Activated CD8-positive, alpha-beta T cell treated with anti-CD3 and anti-CD28 coated beads, Interleukin-2, amount 10 ng/mL, durations not matched to agents 7 days and 5 days (primary cell): Measurements from ENCODE around the gene TMPRSS2. TPM values are rescaled to one million over a fixed set of nuclear protein-coding genes. Genes with fewer than 3 reads are reported as not detected.
A peak's percentile ranks its signal among the peaks of the same experiment; 100 is the strongest.
"Not testable (repeated sequence)": the region's sequence is repeated elsewhere in the genome, so short reads cannot be mapped to it uniquely, and the experiment has no call there.

Experiments
- ATAC-seq: fragments of 150-1000 bp; cut with Tn5 transposase; one replicate; pipeline ENCODE4 v1.10.0; 2021; ENCODE audit warnings: moderate library complexity
- CTCF ChIA-PET: fragments of 350-600 bp; sonication (Branson Sonifier 250); formaldehyde crosslinking; loops from one replicate; lab custom pipeline; 2021; ENCODE audit warnings: antibody characterized with exemption; lab: Charles Lee
- POLR2A ChIA-PET: fragments of 350-600 bp; sonication (Branson Sonifier 250); formaldehyde crosslinking; loops from one replicate; lab custom pipeline; 2021; ENCODE audit warnings: antibody characterized with exemption; lab: Charles Lee
- DNase-seq: peaks from one replicate; pipeline ENCODE4 v3.0.0-alpha.2; 2020
- H3K27ac Mint-ChIP-seq: one replicate; pipeline ENCODE4 v1.8.0; 2021; ENCODE audit warnings: mild to moderate bottlenecking, mixed read lengths
- H3K27me3 Mint-ChIP-seq: one replicate; pipeline ENCODE4 v1.8.0; 2021; ENCODE audit warnings: low read depth, mixed read lengths
- H3K36me3 Mint-ChIP-seq: one replicate; pipeline ENCODE4 v1.8.0; 2021; ENCODE audit warnings: low read depth, mixed read lengths
- H3K4me1 Mint-ChIP-seq: one replicate; pipeline ENCODE4 v1.8.0; 2021; ENCODE audit warnings: low read depth, mixed read lengths
- H3K4me3 Mint-ChIP-seq: one replicate; pipeline ENCODE4 v1.8.0; 2021; ENCODE audit warnings: mild to moderate bottlenecking, mixed read lengths
- H3K9me3 Mint-ChIP-seq: one replicate; pipeline ENCODE4 v1.8.0; 2022; ENCODE audit warnings: mixed read lengths; ENCODE audit not compliant: insufficient read depth
- total RNA-seq, 2 experiments: library from RNA; stranded (reverse); gene quantifications; one replicate each; pipeline ENCODE4 v1.2.3, GENCODE V29; 2021

The TMPRSS2 gene
- total RNA-seq, 2 experiments from 2014 or later: not detected

GRCh38 chr21:41429305-41429704 is 78.7 kb downstream of the TMPRSS2 start:
- ChIA-PET CTCF (interaction anchor here (0.7 to 1.4 kb wide), 2 partner anchors 11 to 146 kb away, joined by 3 to 4 read pairs; no protein-coding TSS in a partner anchor), POLR2A (interaction anchor here (1.1 to 10.3 kb wide), 4 partner anchors 12 to 68 kb away, joined by 3 to 178 read pairs (median 54); partner anchors contain the start of gene MX2)
- no peaks in the 10 kb centered on the region for H3K27me3 Mint-ChIP-seq
- H3K36me3 Mint-ChIP-seq: peaks cover 88% of the 10 kb centered on the region
- no peaks in the 10 kb centered on the region for H3K9me3 Mint-ChIP-seq
- peaks cover 78% of the 10 kb centered on the region for H3K4me1 Mint-ChIP-seq
- peak overlapping the region; percentile 94 for H3K4me3 Mint-ChIP-seq
- peak overlapping the region; percentile 50 for H3K27ac Mint-ChIP-seq
- ATAC-seq (no peak), DNase-seq (no peak)

GRCh38 chr21:41428847-41429246 is 79.1 kb downstream of the TMPRSS2 start:
- CTCF ChIA-PET: interaction anchor here (0.7 kb wide), 1 partner anchor 11 kb away, joined by 3 read pairs; no protein-coding TSS in a partner anchor
- peak overlapping the region; percentile 100 for H3K27ac Mint-ChIP-seq
- POLR2A ChIA-PET: interaction anchor here (1.1 to 10.3 kb wide), 4 partner anchors 13 to 68 kb away, joined by 3 to 178 read pairs (median 54); partner anchors contain the start of gene MX2
- H3K36me3 Mint-ChIP-seq: peaks cover 84% of the 10 kb centered on the region
- no peaks in the 10 kb centered on the region for H3K27me3 Mint-ChIP-seq
- H3K9me3 Mint-ChIP-seq: no peaks in the 10 kb centered on the region
- H3K4me3 Mint-ChIP-seq: peak overlapping the region; percentile 94
- no peak for ATAC-seq
- peaks cover 80% of the 10 kb centered on the region for H3K4me1 Mint-ChIP-seq
- DNase-seq: no peak

GRCh38 chr21:41428311-41428710 is 79.6 kb downstream of the TMPRSS2 start:
- no peak for ATAC-seq
- Mint-ChIP-seq H3K36me3 (peaks cover 82% of the 10 kb centered on the region), H3K4me1 (peaks cover 81% of the 10 kb centered on the region), H3K27me3 (no peaks in the 10 kb centered on the region), H3K4me3 (peak overlapping the region; percentile 94), H3K9me3 (no peaks in the 10 kb centered on the region), H3K27ac (peak overlapping the region; percentile 100)
- no peak for DNase-seq
- ChIA-PET CTCF (no interaction called here), POLR2A (interaction anchor here (0.8 to 10.3 kb wide), 5 partner anchors 13 to 67 kb away, joined by 3 to 178 read pairs (median 8); partner anchors contain the start of gene MX2)

GRCh38 chr21:41427556-41427955 is 80.4 kb downstream of the TMPRSS2 start:
- DNase-seq: no peak
- no peak for ATAC-seq
- ChIA-PET POLR2A (interaction anchor here (0.7 to 10.3 kb wide), 9 partner anchors 9 to 612 kb away, joined by 3 to 178 read pairs (median 8); partner anchors contain the start of gene MX2), CTCF (interaction anchor here (1.1 to 1.9 kb wide), 2 partner anchors 16 to 144 kb away, joined by 4 to 8 read pairs; no protein-coding TSS in a partner anchor)
- peaks cover 80% of the 10 kb centered on the region for H3K36me3 Mint-ChIP-seq
- H3K9me3 Mint-ChIP-seq: no peaks in the 10 kb centered on the region
- H3K27ac Mint-ChIP-seq: peak overlapping the region; percentile 100
- H3K4me1 Mint-ChIP-seq: peaks cover 81% of the 10 kb centered on the region
- H3K4me3 Mint-ChIP-seq: peak overlapping the region; percentile 94
- no peaks in the 10 kb centered on the region for H3K27me3 Mint-ChIP-seq

GRCh38 chr21:41426676-41427404 is 81.1 kb downstream of the TMPRSS2 start:
- peak overlapping the region; percentile 100 for H3K27ac Mint-ChIP-seq
- peaks cover 80% of the 10 kb centered on the region for H3K36me3 Mint-ChIP-seq
- H3K4me3 Mint-ChIP-seq: peak overlapping the region; percentile 94
- no peaks in the 10 kb centered on the region for H3K9me3 Mint-ChIP-seq
- peak; percentile 2 for ATAC-seq
- CTCF ChIA-PET: interaction anchor here (1.1 to 1.9 kb wide), 2 partner anchors 15 to 143 kb away, joined by 4 to 8 read pairs; no protein-coding TSS in a partner anchor
- POLR2A ChIA-PET: interaction anchor here (0.7 to 10.3 kb wide), 11 partner anchors 8 to 144 kb away, joined by 3 to 178 read pairs (median 6); partner anchors contain the start of gene MX2
- H3K27me3 Mint-ChIP-seq: no peaks in the 10 kb centered on the region
- peaks cover 81% of the 10 kb centered on the region for H3K4me1 Mint-ChIP-seq
- no peak for DNase-seq

GRCh38 chr21:41425954-41426675 is 81.8 kb downstream of the TMPRSS2 start, which contains the start of gene MX1:
Gene MX1, plus strand, starts transcription at chr21:41426239. Its CDS starts 5,832 bp downstream, at chr21:41432071.
- Mint-ChIP-seq H3K9me3 (no peaks in the 10 kb centered on the region), H3K27ac (peak within 1 kb of the TSS; percentile 100), H3K4me1 (peaks cover 83% of the 10 kb centered on the region), H3K27me3 (no peaks in the 10 kb centered on the region), H3K4me3 (peak within 1 kb of the TSS; percentile 94), H3K36me3 (peaks cover 77% of the 10 kb centered on the region)
- ChIA-PET POLR2A (interaction anchor here (0.6 to 10.3 kb wide), 22 partner anchors 9 to 763 kb away, joined by 3 to 178 read pairs (median 4); partner anchors contain the start of gene MX2), CTCF (interaction anchor here (0.5 to 1.9 kb wide), 4 partner anchors 14 to 682 kb away, joined by 3 to 8 read pairs (median 4); no protein-coding TSS in a partner anchor)
- ATAC-seq (peak; percentile 94), DNase-seq (peak; percentile 96)

- Mint-ChIP-seq H3K4me1 (peaks cover 84% of the 10 kb centered on the region), H3K9me3 (no peaks in the 10 kb centered on the region), H3K27me3 (no peaks in the 10 kb centered on the region), H3K36me3 (peaks cover 74% of the 10 kb centered on the region), H3K4me3 (peak overlapping the region; percentile 94), H3K27ac (peak overlapping the region; percentile 100)
- CTCF ChIA-PET: interaction anchor here (0.5 to 2.5 kb wide), 4 partner anchors 14 to 683 kb away, joined by 3 to 13 read pairs (median 4); no protein-coding TSS in a partner anchor
- no peak for ATAC-seq
- DNase-seq: no peak
- POLR2A ChIA-PET: interaction anchor here (0.6 to 10.3 kb wide), 20 partner anchors 8 to 763 kb away, joined by 3 to 178 read pairs (median 5); partner anchors contain the start of gene MX2
Observed at GRCh38 chr21:41425588-41425953, 82.4 kb downstream of the TMPRSS2 start.

GRCh38 chr21:41423305-41423636 is 84.7 kb downstream of the TMPRSS2 start:
- H3K9me3 Mint-ChIP-seq, H3K27me3 Mint-ChIP-seq, ATAC-seq, H3K4me3 Mint-ChIP-seq, DNase-seq: not testable (repeated sequence)
- Mint-ChIP-seq H3K27ac (peak overlapping the region; percentile 100), H3K36me3 (peaks cover 55% of the 10 kb centered on the region), H3K4me1 (peaks cover 81% of the 10 kb centered on the region)
- POLR2A ChIA-PET: interaction anchor here (7.8 to 10.3 kb wide), 2 partner anchors 54 to 62 kb away, joined by 105 to 178 read pairs; partner anchors contain the start of gene MX2
- CTCF ChIA-PET: interaction anchor here (1.1 to 2.5 kb wide), 6 partner anchors 9 to 140 kb away, joined by 3 to 13 read pairs (median 4); no protein-coding TSS in a partner anchor

GRCh38 chr21:41422546-41423304 is 85.2 kb downstream of the TMPRSS2 start:
- no peaks in the 10 kb centered on the region for H3K27me3 Mint-ChIP-seq
- ChIA-PET POLR2A (interaction anchor here (7.8 to 10.3 kb wide), 2 partner anchors 53 to 62 kb away, joined by 105 to 178 read pairs; partner anchors contain the start of gene MX2), CTCF (interaction anchor here (1.1 to 2.5 kb wide), 6 partner anchors 9 to 139 kb away, joined by 3 to 13 read pairs (median 4); no protein-coding TSS in a partner anchor)
- H3K4me1 Mint-ChIP-seq: peaks cover 77% of the 10 kb centered on the region
- no peak for DNase-seq
- no peak for ATAC-seq
- no peak overlapping the region for H3K4me3 Mint-ChIP-seq
- H3K9me3 Mint-ChIP-seq: no peaks in the 10 kb centered on the region
- peaks cover 53% of the 10 kb centered on the region for H3K36me3 Mint-ChIP-seq
- H3K27ac Mint-ChIP-seq: peak overlapping the region; percentile 100

- peaks cover 76% of the 10 kb centered on the region for H3K4me1 Mint-ChIP-seq
- H3K4me3 Mint-ChIP-seq: peak overlapping the region; percentile 86
- ATAC-seq, H3K27me3 Mint-ChIP-seq, DNase-seq, H3K9me3 Mint-ChIP-seq, CTCF ChIA-PET, POLR2A ChIA-PET: not testable (repeated sequence)
- H3K36me3 Mint-ChIP-seq: peaks cover 43% of the 10 kb centered on the region
- peak overlapping the region; percentile 100 for H3K27ac Mint-ChIP-seq
Observed at GRCh38 chr21:41420998-41421397, 87.0 kb downstream of the TMPRSS2 start.
